HG03095 (cell line): ENCODE data around the gene RFX2.

ENCODE experiments used
- ATAC-seq: cut with Tn5 transposase; IDR thresholded peaks from one replicate; pipeline ENCODE4 v1.9.1; 2021; ENCODE audit warnings: moderate library complexity; ENCODE audit not compliant: unreplicated experiment

The RFX2 gene

DNA sequence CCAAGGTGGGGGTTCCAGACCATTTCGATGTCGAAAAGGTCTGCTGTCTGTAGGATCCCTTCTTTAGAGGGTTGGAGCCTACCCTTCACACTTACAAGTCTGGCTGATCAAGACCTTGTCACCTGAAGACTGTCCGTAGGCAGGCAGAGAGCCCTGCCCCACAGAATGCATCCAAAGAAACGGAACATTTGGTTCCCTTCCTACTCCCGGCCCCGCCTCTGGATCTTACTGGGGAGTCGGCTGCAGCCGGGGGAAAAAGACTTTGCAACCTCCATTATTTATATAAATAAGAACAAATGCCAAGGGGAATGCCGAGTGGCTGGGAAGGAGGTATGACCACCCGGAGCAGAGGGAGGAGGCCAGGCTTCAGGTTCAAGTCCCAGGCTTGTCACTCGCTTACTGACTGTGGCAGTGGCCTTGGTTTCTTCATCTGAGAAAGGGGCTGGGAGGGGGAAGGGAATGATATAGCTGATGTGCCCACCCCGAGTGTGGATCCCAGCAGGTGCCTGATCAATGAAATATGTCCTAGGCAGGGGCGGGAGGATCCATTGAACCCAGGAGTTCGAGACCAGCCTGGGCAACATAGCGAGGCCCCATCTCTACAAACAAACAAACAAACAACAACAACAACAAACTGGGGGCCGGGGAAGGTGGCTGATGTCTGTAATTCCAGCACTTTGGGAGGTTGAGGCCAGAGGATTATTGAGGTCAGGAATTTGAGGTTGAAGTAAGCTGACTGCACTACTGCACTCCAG is 48.7 kb downstream of the RFX2 start:
- no peak for ATAC-seq

DNA sequence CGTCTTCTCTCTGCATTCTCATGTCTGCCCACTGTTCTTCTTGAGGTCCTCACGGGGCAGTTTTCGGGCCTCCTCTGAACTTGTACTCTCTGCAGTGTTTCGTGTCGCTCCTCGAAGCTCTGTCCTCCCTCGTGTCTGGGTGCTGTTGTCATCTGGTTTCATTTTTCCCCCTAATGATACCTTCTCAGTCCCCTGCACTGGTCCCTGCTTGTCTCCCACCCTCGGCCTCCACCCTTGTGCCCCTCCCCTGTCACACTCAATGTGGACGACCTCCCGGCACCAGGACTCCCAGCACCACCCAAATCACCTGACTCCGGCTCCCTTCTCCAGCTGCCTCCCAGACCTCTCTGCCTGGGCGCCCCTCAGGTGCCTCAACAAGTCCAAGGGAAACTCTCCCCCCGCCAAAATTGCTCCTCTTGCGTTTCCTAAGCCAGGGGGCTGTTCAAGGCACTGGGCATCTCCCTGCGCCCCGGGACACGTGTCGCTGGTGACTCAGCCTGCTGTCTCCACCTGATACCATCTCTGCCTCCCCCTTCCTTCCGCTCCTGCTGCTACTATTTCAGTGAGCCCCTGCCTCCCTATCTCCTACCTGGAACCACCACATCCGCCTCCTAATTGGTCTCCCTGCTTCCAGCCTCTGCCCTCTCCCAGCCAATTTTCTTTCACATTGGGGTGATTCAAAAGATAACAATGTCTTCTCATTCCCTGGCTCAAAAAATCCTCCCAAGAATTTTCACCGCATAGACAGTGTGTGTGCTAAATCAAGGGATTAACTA is 49.5 kb downstream of the RFX2 start:
- no peak for ATAC-seq

GRCh38 chr19:6059988-6060599 is 50.2 kb downstream of the RFX2 start:
- ATAC-seq: no peak

DNA sequence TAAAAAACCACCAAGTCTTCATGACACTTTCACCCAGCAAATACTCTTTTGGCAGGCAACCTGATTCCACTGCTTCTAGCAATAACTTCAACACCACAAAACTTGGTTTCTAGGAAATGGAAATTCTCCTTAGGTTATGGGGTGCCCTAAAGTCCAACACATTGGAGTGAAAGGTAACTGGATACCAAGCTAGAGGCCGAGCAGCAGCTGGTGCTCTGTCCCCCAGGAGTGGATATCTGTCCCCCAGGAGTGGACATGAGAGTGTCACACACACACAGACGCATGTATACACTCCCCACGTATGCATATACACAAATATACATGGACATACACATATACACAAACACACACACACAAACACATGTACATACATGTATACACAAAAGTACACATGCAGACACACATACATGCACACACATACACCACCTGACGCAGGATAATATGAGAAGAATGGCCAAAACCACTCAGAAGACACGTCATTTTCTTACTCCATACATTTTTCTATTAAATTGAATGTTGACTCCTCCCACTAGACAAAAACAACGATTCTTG is 50.8 kb downstream of the RFX2 start:
- no peak for ATAC-seq

DNA sequence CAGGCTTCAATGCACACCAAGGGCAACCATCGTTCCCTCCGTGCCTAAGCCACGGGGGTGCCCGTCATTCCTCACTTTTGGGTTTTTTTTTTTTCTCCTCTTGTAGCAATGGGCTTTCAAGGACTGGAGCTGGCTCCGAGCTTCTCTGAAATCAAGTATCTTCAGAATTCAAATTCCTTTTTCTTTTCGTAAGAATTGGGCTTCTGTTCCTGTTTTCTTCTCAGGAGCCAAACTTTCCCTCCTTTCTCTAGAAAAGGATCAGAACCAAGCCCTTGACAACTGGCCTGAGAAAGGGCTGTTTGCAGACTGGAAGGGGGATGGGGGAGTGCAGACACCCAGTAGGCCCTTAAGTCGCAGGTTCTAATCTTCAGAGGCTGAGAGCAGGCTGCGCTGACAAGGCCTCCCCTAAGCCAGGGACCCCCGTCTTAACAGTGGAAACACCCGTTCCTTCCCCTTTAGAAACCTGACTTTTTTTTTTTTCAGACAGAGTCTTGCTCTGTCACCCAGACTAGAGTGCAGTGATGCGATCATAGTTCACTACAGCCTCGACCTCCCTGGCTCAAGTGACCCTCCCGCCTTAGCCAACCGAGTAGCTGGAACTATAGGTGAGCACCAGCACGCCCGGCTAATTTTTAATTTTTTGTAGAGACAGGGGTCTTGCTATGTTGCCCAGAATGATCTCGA is 51.6 kb downstream of the RFX2 start:
- ATAC-seq: no peak

GRCh38 chr19:6057651-6058517 is 52.4 kb downstream of the RFX2 start:
- no peak for ATAC-seq

DNA sequence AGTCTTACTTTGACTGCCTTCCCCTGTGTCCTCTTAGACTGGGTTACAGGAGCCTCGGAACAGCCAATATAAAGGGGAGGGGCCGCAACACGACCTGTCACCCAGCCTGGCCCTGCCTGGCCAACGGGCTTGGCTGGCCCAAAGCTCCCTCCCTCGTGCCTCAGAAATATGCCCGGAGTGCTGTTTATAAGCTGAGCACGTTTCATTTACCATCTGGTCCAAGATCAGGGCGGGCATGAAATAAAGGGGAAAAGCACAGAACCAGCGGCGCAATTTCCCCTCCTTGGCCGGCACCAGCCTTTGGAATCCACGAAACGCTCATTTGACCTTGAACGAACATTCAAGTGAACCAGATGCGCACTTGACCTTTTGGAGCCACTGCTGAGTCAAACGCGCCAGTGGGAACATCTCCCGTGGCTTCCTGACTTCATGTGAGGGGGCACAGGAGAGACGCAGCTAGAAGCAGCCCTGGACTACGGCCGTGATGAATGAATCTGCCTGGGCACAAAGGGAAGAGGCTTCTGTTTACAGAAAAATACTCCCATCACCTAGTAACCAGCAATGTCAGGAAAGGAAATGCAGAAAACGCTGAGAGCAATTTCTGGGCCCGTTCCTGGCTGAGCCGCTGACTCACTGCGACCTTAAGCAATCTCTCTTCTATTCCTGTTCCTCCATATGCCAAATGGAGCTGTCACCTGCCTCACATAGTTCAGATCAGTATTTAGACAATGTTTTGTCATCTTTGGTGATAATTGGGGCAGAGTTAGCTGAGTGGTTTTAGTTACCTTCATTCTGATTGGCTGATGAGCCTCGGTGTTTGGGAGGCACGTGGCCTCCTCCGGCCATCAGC is 53.3 kb downstream of the RFX2 start:
- ATAC-seq: no peak

DNA sequence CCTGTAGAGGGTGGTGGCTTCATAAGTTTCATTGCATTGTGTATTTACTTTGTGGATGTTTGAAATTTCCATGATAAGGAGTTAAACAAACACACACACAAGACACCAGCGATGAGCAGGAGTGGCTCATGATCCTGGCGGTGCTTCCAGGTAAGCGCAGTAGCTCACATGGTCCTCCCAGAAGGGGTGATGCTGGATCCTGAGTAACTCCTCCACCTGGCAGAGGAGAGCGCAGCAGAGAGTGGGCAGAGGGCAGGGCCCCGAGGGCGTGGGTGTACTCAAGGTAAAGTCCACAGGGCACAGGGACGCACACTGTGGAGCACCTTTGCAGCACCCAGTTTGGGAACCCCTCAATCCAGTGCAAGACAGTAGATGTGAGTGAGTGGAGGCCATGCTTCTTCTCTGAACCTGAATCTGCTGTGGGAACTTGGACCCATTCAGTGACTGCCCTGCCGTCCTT is 54.0 kb downstream of the RFX2 start:
- no peak for ATAC-seq

DNA sequence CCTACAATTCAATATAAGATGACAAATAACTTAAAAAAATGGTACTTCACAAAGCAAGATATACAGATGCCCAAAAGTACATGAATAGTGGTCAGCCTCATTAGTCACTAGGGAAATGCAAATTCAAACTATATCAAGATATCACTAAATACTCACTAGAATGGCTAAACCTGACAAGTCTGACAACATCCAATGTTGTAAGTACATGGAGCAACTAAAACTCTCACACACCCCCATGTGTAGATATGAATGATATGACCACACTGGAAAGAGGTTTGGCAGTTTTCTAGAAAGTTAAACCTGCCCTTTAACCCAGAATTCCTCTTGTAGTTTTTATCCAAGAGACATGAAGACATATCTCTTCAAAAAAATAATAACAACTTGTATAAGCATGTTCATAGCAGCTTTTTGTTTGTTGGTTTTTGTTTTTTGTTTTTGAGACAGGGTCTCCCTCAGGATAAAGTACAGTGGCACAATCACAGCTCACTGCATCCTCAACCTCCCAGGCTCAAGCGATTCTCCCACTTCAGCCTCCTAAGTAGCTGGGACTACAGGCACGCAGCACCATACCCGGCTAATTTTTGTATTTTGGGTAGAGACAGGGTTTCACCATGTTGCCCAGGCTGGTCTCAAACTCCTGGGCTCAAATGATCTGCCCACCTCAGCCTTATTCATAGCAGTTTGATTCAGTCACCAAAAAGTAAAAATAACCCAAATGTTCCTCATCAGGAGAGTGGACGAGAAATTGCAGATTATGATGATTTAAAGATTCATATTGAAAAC is 55.1 kb downstream of the RFX2 start:
- ATAC-seq: no peak

DNA sequence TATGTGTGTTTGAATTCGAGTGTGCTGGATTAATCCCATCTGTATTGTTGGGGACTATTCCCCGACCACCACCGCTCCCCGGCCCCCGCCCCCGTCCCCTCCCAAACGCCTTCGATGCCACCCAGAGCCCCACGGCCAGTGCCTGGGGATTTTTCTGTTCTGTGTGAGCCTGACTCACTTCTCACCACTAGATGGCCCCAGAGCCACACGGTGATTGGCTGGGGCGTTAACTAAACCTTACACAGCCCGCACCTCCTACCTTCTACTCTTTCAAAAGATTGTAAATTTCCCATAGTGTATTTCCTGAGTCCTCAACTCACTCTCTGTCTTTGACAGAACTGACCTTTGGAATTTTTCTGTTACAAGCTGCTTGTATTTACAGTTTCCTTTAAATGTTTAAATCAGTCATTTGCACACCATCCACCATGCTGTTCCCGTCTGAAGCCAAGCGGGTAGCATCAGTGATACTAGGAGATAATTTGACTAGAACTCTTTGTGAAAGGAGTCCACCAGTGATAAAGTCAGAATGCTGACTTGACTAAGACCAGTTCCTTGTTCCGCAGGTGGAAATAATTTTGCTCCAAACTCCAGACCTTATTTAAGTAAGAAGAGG is 61.4 kb downstream of the RFX2 start:
- ATAC-seq: no peak

DNA sequence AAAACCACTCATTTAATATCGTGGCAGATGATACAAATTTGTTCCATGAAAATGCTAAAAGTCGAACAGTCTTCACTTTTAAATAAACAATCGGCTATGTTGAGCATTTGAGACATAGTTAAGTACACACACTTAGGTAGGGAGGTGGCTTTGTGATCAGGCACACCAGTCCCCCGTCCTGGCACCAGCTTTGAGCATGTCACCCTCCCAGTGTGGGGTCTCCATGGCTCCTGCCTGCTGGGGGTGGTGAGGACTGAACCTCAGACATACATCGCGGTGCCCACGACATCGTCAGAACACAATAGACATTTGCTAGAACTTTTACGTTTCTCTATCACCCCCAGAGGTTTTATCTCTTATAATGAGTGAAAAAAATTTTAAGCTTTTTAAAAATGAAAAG is 62.0 kb downstream of the RFX2 start:
- ATAC-seq: no peak

- no peak for ATAC-seq
These were observed 62.5 kb downstream of the RFX2 start for GRCh38 chr19:6047741-6048251.

DNA sequence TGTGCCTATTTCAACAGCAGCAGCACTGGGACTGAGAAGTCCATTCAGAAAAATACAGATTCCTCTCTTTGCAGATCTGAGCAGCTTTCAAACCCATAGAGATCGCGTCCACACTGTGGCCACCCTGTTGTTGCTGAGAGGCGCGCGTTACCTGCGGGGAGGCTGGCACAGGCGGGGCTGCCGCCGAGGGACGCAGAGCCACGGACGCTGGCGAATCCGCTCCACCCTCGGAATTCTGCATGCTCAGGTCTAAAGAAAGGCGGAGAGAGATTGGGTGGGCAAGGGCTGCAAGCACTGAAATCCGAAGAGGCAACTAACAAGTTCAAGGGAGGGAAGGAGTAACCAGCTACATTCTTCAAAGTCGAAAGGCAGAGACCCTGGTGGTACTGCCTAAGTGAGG is 63.0 kb downstream of the RFX2 start:
- ATAC-seq: no peak

DNA sequence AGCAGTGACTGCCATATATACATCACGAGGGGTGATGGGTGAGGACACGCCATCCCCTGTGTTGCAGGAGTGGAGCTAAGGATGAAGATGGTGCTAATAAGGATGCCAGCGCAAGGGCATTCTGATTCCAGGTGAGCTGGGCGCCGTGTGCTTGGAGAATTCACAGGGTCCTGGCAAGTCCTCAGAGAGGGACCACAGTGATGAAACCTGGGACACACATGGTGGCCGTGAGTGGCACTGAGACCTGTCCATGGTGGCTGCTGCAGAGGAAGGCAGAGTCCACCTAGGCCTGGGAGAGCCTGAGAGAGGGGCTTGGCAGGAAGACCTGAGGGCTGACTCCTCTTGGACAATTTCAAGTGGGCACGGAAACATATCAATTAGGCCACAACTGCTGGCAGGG is 65.2 kb downstream of the RFX2 start:
- no peak for ATAC-seq

- no peak for ATAC-seq
These were observed 66.1 kb downstream of the RFX2 start for GRCh38 chr19:6044056-6044805.

GRCh38 chr19:6042776-6043726 is 67.2 kb downstream of the RFX2 start:
- ATAC-seq: no peak
